ENCODE results near the gene TLX1.
A peak's percentile ranks its signal among the peaks of the same experiment; 100 is the strongest.

The TLX1 gene

GRCh38 chr10:101130984-101131961, at the start of gene TLX1:
Gene TLX1 (plus strand): TSS chr10:101131300. CDS start chr10:101131542, 242 bp downstream.
- TF ChIP-seq CTCF (IDR thresholded peaks at IDR 0.05; ENCODE audit: low read depth, low read length) (no peak), POLR2A (IDR thresholded peaks at IDR 0.05; ENCODE audit: extremely low read depth, insufficient read length) (no peak), MYC (IDR thresholded peaks at IDR 0.05; ENCODE audit: low read depth, low read length) (no peak), MAX (IDR thresholded peaks at IDR 0.05; ENCODE audit: low read depth, low read length) (no peak)
- H3K4me3 ChIP-seq (ENCODE audit: low read depth, low read length), result no peak within 1 kb of the TSS
- peak; percentile 50 for DNase-seq (ENCODE audit: low read depth)

- TF ChIP-seq MYC (IDR thresholded peaks at IDR 0.05; ENCODE audit: low read depth, low read length), result no peak
- TF ChIP-seq MAX (IDR thresholded peaks at IDR 0.05; ENCODE audit: low read depth, low read length), result 0 out of 2 replicates have a peak, but pooled peaks have one; percentile 31
- TF ChIP-seq CTCF (IDR thresholded peaks at IDR 0.05; ENCODE audit: low read depth, low read length), result no peak
- no peak for TF ChIP-seq POLR2A (IDR thresholded peaks at IDR 0.05; ENCODE audit: extremely low read depth, insufficient read length)
- no peak overlapping the region for H3K4me3 ChIP-seq (ENCODE audit: low read depth, low read length)
- DNase-seq (ENCODE audit: low read depth), result no peak
These were observed 45.3 kb upstream of the TLX1 start for GRCh38 chr10:101085846-101086245.

GRCh38 chr10:101087376-101087775, 43.7 kb upstream of the TLX1 start:
- H3K4me3 ChIP-seq (ENCODE audit: low read depth, low read length), result no peak overlapping the region
- DNase-seq (ENCODE audit: low read depth), result no peak
- TF ChIP-seq CTCF (IDR thresholded peaks at IDR 0.05; ENCODE audit: low read depth, low read length), result no peak
- no peak for TF ChIP-seq MYC (IDR thresholded peaks at IDR 0.05; ENCODE audit: low read depth, low read length)
- TF ChIP-seq MAX (IDR thresholded peaks at IDR 0.05; ENCODE audit: low read depth, low read length), result no peak
- TF ChIP-seq POLR2A (IDR thresholded peaks at IDR 0.05; ENCODE audit: extremely low read depth, insufficient read length), result no peak

- H3K4me3 ChIP-seq (ENCODE audit: low read depth, low read length), result no peak overlapping the region
- no peak for DNase-seq (ENCODE audit: low read depth)
- TF ChIP-seq CTCF (IDR thresholded peaks at IDR 0.05; ENCODE audit: low read depth, low read length) (no peak), MYC (IDR thresholded peaks at IDR 0.05; ENCODE audit: low read depth, low read length) (no peak), MAX (IDR thresholded peaks at IDR 0.05; ENCODE audit: low read depth, low read length) (no peak), POLR2A (IDR thresholded peaks at IDR 0.05; ENCODE audit: extremely low read depth, insufficient read length) (no peak)
These were observed 43.1 kb upstream of the TLX1 start for GRCh38 chr10:101087965-101088364.

GRCh38 chr10:101089520-101090299, 41.4 kb upstream of the TLX1 start:
- DNase-seq (ENCODE audit: low read depth), result no peak
- H3K4me3 ChIP-seq (ENCODE audit: low read depth, low read length), result no peak overlapping the region
- TF ChIP-seq MAX (IDR thresholded peaks at IDR 0.05; ENCODE audit: low read depth, low read length) (no peak), CTCF (IDR thresholded peaks at IDR 0.05; ENCODE audit: low read depth, low read length) (no peak), POLR2A (IDR thresholded peaks at IDR 0.05; ENCODE audit: extremely low read depth, insufficient read length) (no peak), MYC (IDR thresholded peaks at IDR 0.05; ENCODE audit: low read depth, low read length) (no peak)

Data from NB4 (cell line).